Stimulated activated CD8-positive, alpha-beta memory T cell treated with anti-CD3 and anti-CD28 coated beads, Interleukin-7, amount 100 ng/mL, for 1 hour (primary cell): Measurements from ENCODE around the gene KANSL1.
"Not testable (repeated sequence)": the region's sequence is repeated elsewhere in the genome, so short reads cannot be mapped to it uniquely, and the experiment has no call there.

Experiments used
- DNase-seq, 2 donors: peaks; one replicate each; pipeline ENCODE4 v3.0.0-alpha.2; 2020; ENCODE audit warnings: low read depth in 2 of 2

Gene KANSL1

GRCh38 chr17:46038414-46038813 is 154.8 kb downstream of the KANSL1 start:
- DNase-seq: no peak

- no peak for DNase-seq
Observed at GRCh38 chr17:46037722-46038255, 155.4 kb downstream of the KANSL1 start.

- no peak for DNase-seq
Observed at GRCh38 chr17:46036491-46036890, 156.7 kb downstream of the KANSL1 start.

GRCh38 chr17:46035112-46035818 is 158.0 kb downstream of the KANSL1 start:
- no peak for DNase-seq

- no peak for DNase-seq
Observed at GRCh38 chr17:46033392-46033791, 159.8 kb downstream of the KANSL1 start.

- DNase-seq: no peak
Observed at GRCh38 chr17:46032909-46033308, 160.3 kb downstream of the KANSL1 start.

- no peak for DNase-seq
Observed at GRCh38 chr17:46031920-46032319, 161.3 kb downstream of the KANSL1 start.

- no peak for DNase-seq
Observed at GRCh38 chr17:46031440-46031839, 161.8 kb downstream of the KANSL1 start.

GRCh38 chr17:46030752-46031151 is 162.5 kb downstream of the KANSL1 start:
- no peak for DNase-seq

- no peak for DNase-seq
Observed at GRCh38 chr17:46029627-46030026, 163.6 kb downstream of the KANSL1 start.

- DNase-seq: no peak
Observed at GRCh38 chr17:46028981-46029565, 164.2 kb downstream of the KANSL1 start.

- DNase-seq: no peak
Observed at GRCh38 chr17:46028374-46028773, 164.9 kb downstream of the KANSL1 start.

GRCh38 chr17:46027976-46028325 is 165.3 kb downstream of the KANSL1 start:
- no peak for DNase-seq

- DNase-seq: no peak
Observed at GRCh38 chr17:46027048-46027975, 165.9 kb downstream of the KANSL1 start.

- DNase-seq: no peak
Observed at GRCh38 chr17:46026166-46027047, 166.8 kb downstream of the KANSL1 start.

- no peak for DNase-seq
Observed at GRCh38 chr17:46025510-46026165, 167.6 kb downstream of the KANSL1 start.

- DNase-seq: no peak
Observed at GRCh38 chr17:46025060-46025459, 168.2 kb downstream of the KANSL1 start.

- DNase-seq: no peak
Observed at GRCh38 chr17:46024590-46024989, 168.6 kb downstream of the KANSL1 start.

GRCh38 chr17:46023783-46024388 is 169.3 kb downstream of the KANSL1 start:
- DNase-seq: no peak

GRCh38 chr17:46023366-46023765 is 169.9 kb downstream of the KANSL1 start:
- not testable (repeated sequence) for DNase-seq
